ENCODE data around the gene RDH12.
"Not testable (repeated sequence)": the region's sequence is repeated elsewhere in the genome, so short reads cannot be mapped to it uniquely, and the experiment has no call there.

RDH12 gene

DNA sequence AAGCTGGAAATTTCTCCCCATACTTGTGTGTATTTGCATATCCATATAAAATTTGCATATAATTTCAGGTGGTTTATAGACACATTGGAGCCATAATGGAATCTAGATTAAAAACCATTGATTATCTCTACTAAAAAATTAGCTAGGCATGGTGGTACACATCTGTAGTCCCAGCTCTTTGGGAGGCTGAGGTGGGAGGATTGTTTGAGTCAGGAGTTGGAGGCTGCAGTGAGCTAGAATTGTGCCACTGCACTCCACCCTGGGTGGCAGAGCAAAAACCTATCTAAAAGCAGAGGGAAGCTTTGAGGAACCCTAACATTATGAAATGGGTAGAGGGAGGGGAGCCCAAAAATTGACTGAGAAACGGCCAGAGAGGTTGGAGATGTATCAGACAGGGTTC, 3.5 kb upstream of the RDH12 start:
- DNase-seq (ENCODE audit: low read depth), result no peak
- no peak overlapping the region for H3K4me3 ChIP-seq (ENCODE audit: control insufficient read depth, low read depth, low read length)
- TF ChIP-seq, protein P1, sequence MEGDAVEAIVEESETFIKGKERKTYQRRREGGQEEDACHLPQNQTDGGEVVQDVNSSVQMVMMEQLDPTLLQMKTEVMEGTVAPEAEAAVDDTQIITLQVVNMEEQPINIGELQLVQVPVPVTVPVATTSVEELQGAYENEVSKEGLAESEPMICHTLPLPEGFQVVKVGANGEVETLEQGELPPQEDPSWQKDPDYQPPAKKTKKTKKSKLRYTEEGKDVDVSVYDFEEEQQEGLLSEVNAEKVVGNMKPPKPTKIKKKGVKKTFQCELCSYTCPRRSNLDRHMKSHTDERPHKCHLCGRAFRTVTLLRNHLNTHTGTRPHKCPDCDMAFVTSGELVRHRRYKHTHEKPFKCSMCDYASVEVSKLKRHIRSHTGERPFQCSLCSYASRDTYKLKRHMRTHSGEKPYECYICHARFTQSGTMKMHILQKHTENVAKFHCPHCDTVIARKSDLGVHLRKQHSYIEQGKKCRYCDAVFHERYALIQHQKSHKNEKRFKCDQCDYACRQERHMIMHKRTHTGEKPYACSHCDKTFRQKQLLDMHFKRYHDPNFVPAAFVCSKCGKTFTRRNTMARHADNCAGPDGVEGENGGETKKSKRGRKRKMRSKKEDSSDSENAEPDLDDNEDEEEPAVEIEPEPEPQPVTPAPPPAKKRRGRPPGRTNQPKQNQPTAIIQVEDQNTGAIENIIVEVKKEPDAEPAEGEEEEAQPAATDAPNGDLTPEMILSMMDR (conservative IDR thresholded peaks at IDR 0.05; ENCODE audit: control insufficient read depth, insufficient read depth, low read depth, low read length), result no peak

GRCh38 chr14:67703997-67704396, 2.3 kb downstream of the RDH12 start:
- no peak for DNase-seq (ENCODE audit: low read depth)
- H3K4me3 ChIP-seq (ENCODE audit: control insufficient read depth, low read depth, low read length), result no peak overlapping the region
- TF ChIP-seq, protein P1 (conservative IDR thresholded peaks at IDR 0.05; ENCODE audit: control insufficient read depth, insufficient read depth, low read depth, low read length), result no peak

GRCh38 chr14:67704484-67705089, 2.9 kb downstream of the RDH12 start:
- TF ChIP-seq, protein P1 (conservative IDR thresholded peaks at IDR 0.05; ENCODE audit: control insufficient read depth, insufficient read depth, low read depth, low read length), result peak; percentile 80
- no peak overlapping the region for H3K4me3 ChIP-seq (ENCODE audit: control insufficient read depth, low read depth, low read length)
- DNase-seq (ENCODE audit: low read depth), result peak; percentile 60

GRCh38 chr14:67705211-67705610, 3.5 kb downstream of the RDH12 start:
- H3K4me3 ChIP-seq (ENCODE audit: control insufficient read depth, low read depth, low read length), result no peak overlapping the region
- TF ChIP-seq, protein P1 (conservative IDR thresholded peaks at IDR 0.05; ENCODE audit: control insufficient read depth, insufficient read depth, low read depth, low read length), result no peak
- DNase-seq (ENCODE audit: low read depth), result no peak

DNA sequence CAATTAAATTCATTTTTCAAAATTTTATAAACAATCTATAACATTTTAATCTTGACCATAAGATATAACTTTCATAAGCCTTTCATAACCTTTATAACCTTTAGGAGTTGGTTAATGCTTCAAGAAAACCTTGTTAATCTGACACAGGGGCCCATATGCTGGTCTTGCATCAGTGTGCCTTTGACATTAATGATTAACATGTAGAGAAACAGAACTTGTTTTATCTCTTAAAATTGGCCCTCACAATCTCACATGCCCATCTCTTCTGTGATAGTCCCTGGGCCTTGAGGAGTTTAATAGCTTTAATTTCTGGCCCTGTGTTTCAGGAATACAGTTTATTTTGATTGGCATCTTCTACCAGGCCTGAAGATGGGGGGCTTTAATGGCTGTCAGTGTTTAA, 7.7 kb downstream of the RDH12 start:
- not testable (repeated sequence) for H3K4me3 ChIP-seq (ENCODE audit: control insufficient read depth, low read depth, low read length); DNase-seq (ENCODE audit: low read depth)

GRCh38 chr14:67709796-67710195, 8.1 kb downstream of the RDH12 start:
- not testable (repeated sequence) for H3K4me3 ChIP-seq (ENCODE audit: control insufficient read depth, low read depth, low read length); DNase-seq (ENCODE audit: low read depth)

DNA sequence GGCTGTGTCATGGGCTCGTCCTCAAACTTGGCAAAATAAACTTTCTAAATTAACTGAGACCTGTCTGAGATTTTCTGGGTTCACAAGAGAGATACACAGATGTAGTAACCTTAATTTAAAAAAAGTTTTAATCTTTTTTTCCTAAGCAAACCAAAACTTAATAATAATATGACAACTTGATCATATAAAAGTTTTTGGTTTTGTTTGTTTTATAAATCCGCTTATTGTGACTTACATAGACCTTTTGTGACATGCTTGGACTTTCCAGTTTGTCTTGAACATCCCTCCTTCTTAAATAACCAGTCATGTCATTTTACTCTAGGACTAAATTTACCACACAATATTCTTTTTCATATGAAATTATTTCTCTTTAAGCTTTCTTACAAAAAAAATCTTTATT, 8.5 kb downstream of the RDH12 start:
- H3K4me3 ChIP-seq (ENCODE audit: control insufficient read depth, low read depth, low read length), result no peak overlapping the region
- DNase-seq (ENCODE audit: low read depth), result peak; percentile 23
- TF ChIP-seq, protein P1 (conservative IDR thresholded peaks at IDR 0.05; ENCODE audit: control insufficient read depth, insufficient read depth, low read depth, low read length), result no peak

DNA sequence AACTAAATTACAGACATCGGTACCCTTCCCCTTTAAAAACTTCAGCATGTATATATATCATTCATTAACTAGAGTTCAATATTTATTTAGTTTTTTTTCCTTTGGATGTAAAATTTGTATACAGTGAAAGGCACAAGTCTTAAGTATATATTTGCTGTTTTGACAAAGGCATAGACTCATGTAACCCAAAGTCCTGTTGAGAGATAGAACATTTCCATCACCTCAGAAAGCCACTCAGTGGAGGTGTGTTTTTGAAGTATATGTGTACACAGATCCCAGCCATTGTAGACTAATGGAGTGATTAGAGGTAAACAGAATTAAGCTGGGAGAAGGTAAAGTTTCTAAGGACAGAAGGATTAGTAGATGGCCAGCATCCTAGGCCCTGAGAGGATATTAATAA, 15.4 kb downstream of the RDH12 start:
- no peak overlapping the region for H3K4me3 ChIP-seq (ENCODE audit: control insufficient read depth, low read depth, low read length)
- no peak for DNase-seq (ENCODE audit: low read depth)
- TF ChIP-seq, protein P1 (conservative IDR thresholded peaks at IDR 0.05; ENCODE audit: control insufficient read depth, insufficient read depth, low read depth, low read length), result no peak

Data from fibroblast of mammary gland (primary cell).